SK-N-SH (cell line): ENCODE data around the gene ITIH5. TPM values are rescaled to one million over a fixed set of nuclear protein-coding genes. Genes with fewer than 3 reads are reported as not detected.

Experiments used
- CTCF ChIA-PET: fragments of 300-600, 350-600 bp; formaldehyde crosslinking; extraction: SDS; loops from one replicate; lab custom pipeline; 2021; lab: Yijun Ruan, JAX
- POLR2A ChIA-PET: fragments of 350-600 bp; sonication (Branson Sonifier 250); formaldehyde crosslinking; extraction: SDS; loops from one replicate; lab custom pipeline; 2020; ENCODE audit warnings: antibody characterized with exemption, inconsistent platforms; lab: Yijun Ruan, JAX
- DNase-seq: peaks from one replicate; pipeline ENCODE4 v3.0.0; 2012
- H2AFZ ChIP-seq: fragments of 200-600 bp; sonication (generic); 2 replicates; pipeline ENCODE4 v1.8.1; 2016; ENCODE audit warnings: antibody characterized with exemption, mild to moderate bottlenecking, low read depth
- H3F3A ChIP-seq: fragments of 200-600 bp; sonication (generic); replicated peaks from 2 replicates; pipeline ENCODE3; 2016; ENCODE audit warnings: antibody characterized with exemption, mild to moderate bottlenecking; ENCODE audit not compliant: insufficient read depth
- H3K27ac ChIP-seq, 2 experiments: fragments of 200-500 bp in 1 of 2; fragments of 200-600 bp in 1 of 2; sonication (Bioruptor generic) in 1 of 2; sonication (generic), shearing (Covaris generic) in 1 of 2; 2 replicates each; pipeline versions ENCODE4 v1.5.1 to v1.6.1; 2014 to 2016; ENCODE audit warnings: low read depth in 2 of 2, inconsistent platforms in 1 of 2, low read length in 1 of 2, mild to moderate bottlenecking in 1 of 2, mixed read lengths in 1 of 2
- H3K27me3 ChIP-seq: fragments of 200-600 bp; sonication (generic), shearing (Covaris generic); 2 replicates; pipeline ENCODE4 v1.6.1; 2016; ENCODE audit warnings: mixed run types; ENCODE audit not compliant: insufficient read depth
- H3K36me3 ChIP-seq, 2 experiments: fragments of 200-500 bp in 1 of 2; fragments of 200-600 bp in 1 of 2; sonication (Bioruptor generic) in 1 of 2; sonication (generic) in 1 of 2; replicated peaks in 1 of 2; 2 replicates each; pipeline versions ENCODE3 to v1.5.1; 2014 to 2016; ENCODE audit warnings: low read length in 1 of 2, mild to moderate bottlenecking in 1 of 2; ENCODE audit not compliant: insufficient read depth in 2 of 2, control insufficient read depth in 1 of 2
- H3K4me1 ChIP-seq, 2 experiments: fragments of 200-500 bp in 1 of 2; fragments of 200-600 bp in 1 of 2; sonication (Bioruptor generic) in 1 of 2; sonication (generic), shearing (Covaris generic) in 1 of 2; 2 replicates each; pipeline versions ENCODE4 v1.5.1 to v1.6.1; 2014 to 2016; ENCODE audit warnings: low read depth in 1 of 2, low read length in 1 of 2, mixed run types in 1 of 2; ENCODE audit not compliant: insufficient read depth in 2 of 2, control insufficient read depth in 1 of 2
- H3K4me2 ChIP-seq: fragments of 200-600 bp; sonication (generic), shearing (Covaris generic); 2 replicates; pipeline ENCODE4 v1.6.1; 2017; ENCODE audit warnings: mixed run types
- H3K4me3 ChIP-seq, 2 experiments: fragments of 200-500 bp in 1 of 2; fragments of 200-600 bp in 1 of 2; sonication (Bioruptor generic) in 1 of 2; sonication (generic), shearing (Covaris generic) in 1 of 2; 2 replicates each; pipeline versions ENCODE4 v1.5.1 to v1.8.1; 2014 to 2016; ENCODE audit warnings: low read depth in 2 of 2, inconsistent platforms in 1 of 2, low read length in 1 of 2, mild to moderate bottlenecking in 1 of 2, mixed read lengths in 1 of 2, moderate library complexity in 1 of 2
- H3K79me2 ChIP-seq: fragments of 200-600 bp; sonication (generic); 2 replicates; pipeline ENCODE4 v1.8.1; 2017; ENCODE audit warnings: mild to moderate bottlenecking; ENCODE audit not compliant: insufficient read depth
- H3K9ac ChIP-seq: fragments of 200-600 bp; sonication (generic); 2 replicates; pipeline ENCODE4 v1.6.1; 2017; ENCODE audit warnings: mixed run types
- H3K9me2 ChIP-seq: fragments of 200-600 bp; sonication (generic); 2 replicates; pipeline ENCODE4 v1.6.1; 2017; ENCODE audit warnings: mixed run types
- H3K9me3 ChIP-seq: fragments of 200-600 bp; sonication (generic); 2 replicates; pipeline ENCODE4 v1.6.1; 2017; ENCODE audit warnings: mixed run types, mild to moderate bottlenecking, moderate library complexity
- H4K20me1 ChIP-seq: fragments of 200-600 bp; sonication (generic); 2 replicates; pipeline ENCODE4 v1.6.1; 2017; ENCODE audit warnings: mild to moderate bottlenecking, mixed run types; ENCODE audit not compliant: insufficient read depth
- CHD2 ChIP-seq: fragments of 150-350 bp; IDR thresholded peaks from 2 replicates; pipeline ENCODE4 v1.6.1; 2018; ENCODE audit warnings: low read length; ENCODE audit not compliant: partially characterized antibody
- ELF1 ChIP-seq: IDR thresholded peaks from 2 replicates; pipeline ENCODE4 v1.4.0; 2012
- EP300 ChIP-seq, 2 experiments: IDR thresholded peaks; 2 replicates each; pipeline versions ENCODE4 v1.4.0 to v1.6.1; 2012; ENCODE audit warnings: borderline replicate concordance in 1 of 2, low read depth in 1 of 2, low read length in 1 of 2
- FOXJ3 ChIP-seq: sonication (generic); formaldehyde crosslinking; IDR thresholded peaks from 2 replicates; pipeline ENCODE4 v1.5.1; 2020; ENCODE audit warnings: mild to moderate bottlenecking, missing genetic modification reagents
- GABPA ChIP-seq: IDR thresholded peaks from 2 replicates; pipeline ENCODE4 v1.4.0; 2012; ENCODE audit warnings: low read depth, mild to moderate bottlenecking
- GATA2 ChIP-seq: sonication (generic); formaldehyde crosslinking; IDR thresholded peaks from 2 replicates; pipeline ENCODE4 v1.5.0; 2020; ENCODE audit warnings: mild to moderate bottlenecking, missing genetic modification reagents
- JUND ChIP-seq: IDR thresholded peaks from 2 replicates; pipeline ENCODE4 v1.4.0; 2012
- MEF2A ChIP-seq: IDR thresholded peaks from 2 replicates; pipeline ENCODE4 v1.4.0; 2012; ENCODE audit warnings: low read depth, borderline replicate concordance
- RAD21 ChIP-seq: IDR thresholded peaks from 2 replicates; pipeline ENCODE4 v1.6.1; 2012; ENCODE audit warnings: mild to moderate bottlenecking, low read length
- RCOR1 ChIP-seq: fragments of 150-350 bp; IDR thresholded peaks from 2 replicates; pipeline ENCODE4 v1.6.1; 2017; ENCODE audit warnings: antibody characterized with exemption, low read length
- RFX5 ChIP-seq: IDR thresholded peaks from 2 replicates; pipeline ENCODE4 v1.6.1; 2012; ENCODE audit warnings: mild to moderate bottlenecking, improper control_type of control experiment, low read length
- SIN3A ChIP-seq: IDR thresholded peaks from 2 replicates; pipeline ENCODE4 v1.6.1; 2012; ENCODE audit warnings: low read depth, mild to moderate bottlenecking, low read length, moderate library complexity, borderline replicate concordance
- TAF1 ChIP-seq: IDR thresholded peaks from 2 replicates; pipeline ENCODE4 v1.6.1; 2012; ENCODE audit warnings: low read depth, mild to moderate bottlenecking, low read length, moderate library complexity, borderline replicate concordance
- YY1 ChIP-seq: IDR thresholded peaks from 2 replicates; pipeline ENCODE4 v1.4.0; 2012; ENCODE audit warnings: low read depth, mild to moderate bottlenecking
- WGBS: methylation state at CpG from one replicate; pipeline ENCODE4 v1.1.6; 2017; ENCODE audit warnings: low lambda C conversion rate; 5-methylcytosine and 5-hydroxymethylcytosine counted together
- polyA plus RNA-seq, 3 experiments: library from polyadenylated mRNA; depleted of rRNA; stranded (reverse); fragments of >200 nt; gene quantifications; 2 replicates each; pipeline ENCODE4 v1.2.3, GENCODE V29; 2012
- TF ChIP-seq, protein P1 (sequence below): IDR thresholded peaks from 2 replicates; pipeline ENCODE4; 2012
- TF ChIP-seq, protein P2 (sequence below): IDR thresholded peaks from 2 replicates; pipeline ENCODE4 v1.4.0; 2012; ENCODE audit warnings: low read depth
- TF ChIP-seq, protein P3 (sequence below): IDR thresholded peaks from 2 replicates; pipeline ENCODE4 v1.4.0; 2012; ENCODE audit warnings: low read depth, borderline replicate concordance
- TF ChIP-seq, protein P4 (sequence below): fragments of 200-600 bp; sonication (generic); IDR thresholded peaks from 2 replicates; pipeline ENCODE4 v1.6.1; 2017; ENCODE audit warnings: antibody characterized with exemption, mild to moderate bottlenecking, moderate library complexity

Gene ITIH5
- polyA plus RNA-seq, 1 of the 3 experiments (the other 2 are of a cell fraction): 0.07 TPM

DNA sequence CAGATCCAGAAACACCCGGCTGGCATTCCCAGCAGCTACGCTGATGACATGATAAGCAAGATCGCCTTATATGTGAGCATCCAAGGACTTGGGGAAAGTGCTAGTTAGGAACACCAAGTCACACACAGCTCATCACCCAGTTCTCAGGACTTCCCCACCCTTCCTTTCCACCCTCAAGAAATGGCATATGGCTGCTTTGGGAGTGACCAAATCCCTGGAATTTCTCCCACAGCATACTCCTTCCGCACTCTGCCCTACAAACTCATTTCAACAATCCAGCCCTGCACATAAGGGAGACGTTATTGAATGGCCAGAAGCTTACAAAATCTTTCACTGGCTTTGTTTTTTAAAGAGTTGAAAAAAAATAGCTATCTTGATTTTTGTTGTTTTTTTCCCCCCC is 4.2 kb downstream of the ITIH5 start:
- Histone ChIP-seq H3K9me2 (no peaks in the 10 kb centered on the region), H3K79me2 (no peaks in the 10 kb centered on the region), H3K27me3 (peaks cover 17% of the 10 kb centered on the region), H3K27ac (no peak overlapping the region), H3K4me3 (no peak overlapping the region), H3K4me2 (no peak overlapping the region), H3K4me1 (peaks cover 0 to 4% of the 10 kb centered on the region in 2 experiments; a peak in 1 of 4 replicates), H4K20me1 (no peaks in the 10 kb centered on the region), H3K36me3 (no peaks in the 10 kb centered on the region), H3F3A (no peaks in the 10 kb centered on the region), H3K9me3 (no peaks in the 10 kb centered on the region), H2AFZ (no peak overlapping the region), H3K9ac (no peak overlapping the region)
- ChIA-PET POLR2A (no interaction called here), CTCF (interaction anchor here (1.4 to 5.0 kb wide), 3 partner anchors 25 to 1669 kb away, joined by 3 to 26 read pairs (median 4); no protein-coding TSS in a partner anchor)
- DNase-seq: no peak
- WGBS: 27% methylated on average over 5 of the region's 5 CpGs
- TF ChIP-seq ELF1 (no peak), GABPA (no peak), TAF1 (no peak), FOXJ3 (CRISPR knock-in tag) (no peak), CHD2 (no peak), EP300 (IDR thresholded peaks at IDR 0.05; ENCODE audit: borderline replicate concordance in 1 of 2, low read depth in 1 of 2, low read length in 1 of 2) (no peak), JUND (no peak), MEF2A (no peak), YY1 (no peak), RAD21 (no peak), GATA2 (CRISPR knock-in tag) (no peak), RFX5 (no peak), SIN3A (no peak), RCOR1 (no peak)
- TF ChIP-seq, protein P1, sequence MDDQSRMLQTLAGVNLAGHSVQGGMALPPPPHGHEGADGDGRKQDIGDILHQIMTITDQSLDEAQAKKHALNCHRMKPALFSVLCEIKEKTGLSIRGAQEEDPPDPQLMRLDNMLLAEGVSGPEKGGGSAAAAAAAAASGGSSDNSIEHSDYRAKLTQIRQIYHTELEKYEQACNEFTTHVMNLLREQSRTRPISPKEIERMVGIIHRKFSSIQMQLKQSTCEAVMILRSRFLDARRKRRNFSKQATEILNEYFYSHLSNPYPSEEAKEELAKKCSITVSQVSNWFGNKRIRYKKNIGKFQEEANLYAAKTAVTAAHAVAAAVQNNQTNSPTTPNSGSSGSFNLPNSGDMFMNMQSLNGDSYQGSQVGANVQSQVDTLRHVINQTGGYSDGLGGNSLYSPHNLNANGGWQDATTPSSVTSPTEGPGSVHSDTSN: no peak
- TF ChIP-seq, protein P2, sequence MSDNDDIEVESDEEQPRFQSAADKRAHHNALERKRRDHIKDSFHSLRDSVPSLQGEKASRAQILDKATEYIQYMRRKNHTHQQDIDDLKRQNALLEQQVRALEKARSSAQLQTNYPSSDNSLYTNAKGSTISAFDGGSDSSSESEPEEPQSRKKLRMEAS: no peak
- TF ChIP-seq, protein P3, sequence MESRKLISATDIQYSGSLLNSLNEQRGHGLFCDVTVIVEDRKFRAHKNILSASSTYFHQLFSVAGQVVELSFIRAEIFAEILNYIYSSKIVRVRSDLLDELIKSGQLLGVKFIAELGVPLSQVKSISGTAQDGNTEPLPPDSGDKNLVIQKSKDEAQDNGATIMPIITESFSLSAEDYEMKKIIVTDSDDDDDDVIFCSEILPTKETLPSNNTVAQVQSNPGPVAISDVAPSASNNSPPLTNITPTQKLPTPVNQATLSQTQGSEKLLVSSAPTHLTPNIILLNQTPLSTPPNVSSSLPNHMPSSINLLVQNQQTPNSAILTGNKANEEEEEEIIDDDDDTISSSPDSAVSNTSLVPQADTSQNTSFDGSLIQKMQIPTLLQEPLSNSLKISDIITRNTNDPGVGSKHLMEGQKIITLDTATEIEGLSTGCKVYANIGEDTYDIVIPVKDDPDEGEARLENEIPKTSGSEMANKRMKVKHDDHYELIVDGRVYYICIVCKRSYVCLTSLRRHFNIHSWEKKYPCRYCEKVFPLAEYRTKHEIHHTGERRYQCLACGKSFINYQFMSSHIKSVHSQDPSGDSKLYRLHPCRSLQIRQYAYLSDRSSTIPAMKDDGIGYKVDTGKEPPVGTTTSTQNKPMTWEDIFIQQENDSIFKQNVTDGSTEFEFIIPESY: no peak
- TF ChIP-seq, protein P4, sequence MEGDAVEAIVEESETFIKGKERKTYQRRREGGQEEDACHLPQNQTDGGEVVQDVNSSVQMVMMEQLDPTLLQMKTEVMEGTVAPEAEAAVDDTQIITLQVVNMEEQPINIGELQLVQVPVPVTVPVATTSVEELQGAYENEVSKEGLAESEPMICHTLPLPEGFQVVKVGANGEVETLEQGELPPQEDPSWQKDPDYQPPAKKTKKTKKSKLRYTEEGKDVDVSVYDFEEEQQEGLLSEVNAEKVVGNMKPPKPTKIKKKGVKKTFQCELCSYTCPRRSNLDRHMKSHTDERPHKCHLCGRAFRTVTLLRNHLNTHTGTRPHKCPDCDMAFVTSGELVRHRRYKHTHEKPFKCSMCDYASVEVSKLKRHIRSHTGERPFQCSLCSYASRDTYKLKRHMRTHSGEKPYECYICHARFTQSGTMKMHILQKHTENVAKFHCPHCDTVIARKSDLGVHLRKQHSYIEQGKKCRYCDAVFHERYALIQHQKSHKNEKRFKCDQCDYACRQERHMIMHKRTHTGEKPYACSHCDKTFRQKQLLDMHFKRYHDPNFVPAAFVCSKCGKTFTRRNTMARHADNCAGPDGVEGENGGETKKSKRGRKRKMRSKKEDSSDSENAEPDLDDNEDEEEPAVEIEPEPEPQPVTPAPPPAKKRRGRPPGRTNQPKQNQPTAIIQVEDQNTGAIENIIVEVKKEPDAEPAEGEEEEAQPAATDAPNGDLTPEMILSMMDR: no peak
